ENCODE results near the gene BNIP5. TPM values are rescaled to one million over a fixed set of nuclear protein-coding genes. Genes with fewer than 3 reads are reported as not detected.

BNIP5 gene
- total RNA-seq, 1 experiment from 2014 or later, result not detected

- no TSS peak for BruUV-seq (replicated peaks)
- POLR2A ChIA-PET (ENCODE audit: low non-redundant PET), result no interaction called here
- no peak overlapping the region for H3K27ac ChIP-seq (ENCODE audit: low read depth, low read length, poor library complexity, severe bottlenecking)
- H3K27me3 ChIP-seq (replicated peaks; ENCODE audit: insufficient read depth, low read depth, low read length, poor library complexity), result no peaks in the 10 kb centered on the region
- H3K36me3 ChIP-seq (ENCODE audit: insufficient read depth, low read length, poor library complexity, severe bottlenecking), result no peaks in the 10 kb centered on the region
- intact Hi-C loops (cut with micrococcal nuclease; ENCODE audit: unreplicated experiment), result no loop called here
- no peaks in the 10 kb centered on the region for H3K9me3 ChIP-seq (ENCODE audit: low read depth, low read length, poor library complexity, severe bottlenecking)
- no peak for DNase-seq (ENCODE audit: low spot score)
- no peaks in the 10 kb centered on the region for H3K4me1 ChIP-seq (ENCODE audit: insufficient read depth, low read length, poor library complexity, severe bottlenecking)
- TF ChIP-seq, protein P1, sequence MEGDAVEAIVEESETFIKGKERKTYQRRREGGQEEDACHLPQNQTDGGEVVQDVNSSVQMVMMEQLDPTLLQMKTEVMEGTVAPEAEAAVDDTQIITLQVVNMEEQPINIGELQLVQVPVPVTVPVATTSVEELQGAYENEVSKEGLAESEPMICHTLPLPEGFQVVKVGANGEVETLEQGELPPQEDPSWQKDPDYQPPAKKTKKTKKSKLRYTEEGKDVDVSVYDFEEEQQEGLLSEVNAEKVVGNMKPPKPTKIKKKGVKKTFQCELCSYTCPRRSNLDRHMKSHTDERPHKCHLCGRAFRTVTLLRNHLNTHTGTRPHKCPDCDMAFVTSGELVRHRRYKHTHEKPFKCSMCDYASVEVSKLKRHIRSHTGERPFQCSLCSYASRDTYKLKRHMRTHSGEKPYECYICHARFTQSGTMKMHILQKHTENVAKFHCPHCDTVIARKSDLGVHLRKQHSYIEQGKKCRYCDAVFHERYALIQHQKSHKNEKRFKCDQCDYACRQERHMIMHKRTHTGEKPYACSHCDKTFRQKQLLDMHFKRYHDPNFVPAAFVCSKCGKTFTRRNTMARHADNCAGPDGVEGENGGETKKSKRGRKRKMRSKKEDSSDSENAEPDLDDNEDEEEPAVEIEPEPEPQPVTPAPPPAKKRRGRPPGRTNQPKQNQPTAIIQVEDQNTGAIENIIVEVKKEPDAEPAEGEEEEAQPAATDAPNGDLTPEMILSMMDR (conservative IDR thresholded peaks at IDR 0.05; ENCODE audit: low read depth, low read length), result no peak
- TF ChIP-seq EZH2 (IDR thresholded peaks at IDR 0.05; ENCODE audit: borderline replicate concordance, low read depth, low read length, poor library complexity, severe bottlenecking), result no peak
- H3K4me3 ChIP-seq (ENCODE audit: low read depth, low read length, poor library complexity, severe bottlenecking), result no peak overlapping the region
- CTCF ChIA-PET, result no interaction called here
Observed at GRCh38 chr6:36372088-36372487, 35.4 kb upstream of the BNIP5 start.

DNA sequence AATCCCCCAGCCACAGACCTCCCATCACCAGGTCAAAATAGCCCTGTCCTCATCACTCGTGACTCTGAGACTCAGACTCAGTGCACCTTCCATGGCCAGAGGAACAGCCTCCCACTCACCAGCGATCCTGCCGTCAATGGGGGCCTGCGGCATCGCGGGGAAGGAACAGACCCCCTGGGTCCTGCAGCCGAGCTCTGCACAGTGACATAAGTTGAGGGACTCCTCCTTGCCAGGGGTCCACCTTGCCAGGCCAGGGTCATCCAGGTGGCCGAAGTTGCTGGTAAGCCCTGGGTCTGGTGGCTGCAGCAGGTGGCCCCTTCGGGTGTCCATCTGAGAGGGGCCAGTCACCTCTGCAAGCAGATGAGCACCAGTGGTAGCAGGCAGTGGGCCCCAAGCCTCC, 34.5 kb upstream of the BNIP5 start:
- intact Hi-C loops (cut with micrococcal nuclease; ENCODE audit: unreplicated experiment), result no loop called here
- Histone ChIP-seq H3K9me3 (ENCODE audit: low read depth, low read length, poor library complexity, severe bottlenecking) (no peaks in the 10 kb centered on the region), H3K27ac (ENCODE audit: low read depth, low read length, poor library complexity, severe bottlenecking) (no peak overlapping the region), H3K27me3 (replicated peaks; ENCODE audit: insufficient read depth, low read depth, low read length, poor library complexity) (no peaks in the 10 kb centered on the region), H3K36me3 (ENCODE audit: insufficient read depth, low read length, poor library complexity, severe bottlenecking) (no peaks in the 10 kb centered on the region), H3K4me3 (ENCODE audit: low read depth, low read length, poor library complexity, severe bottlenecking) (no peak overlapping the region), H3K4me1 (ENCODE audit: insufficient read depth, low read length, poor library complexity, severe bottlenecking) (no peaks in the 10 kb centered on the region)
- ChIA-PET CTCF (no interaction called here), POLR2A (ENCODE audit: low non-redundant PET) (no interaction called here)
- TF ChIP-seq EZH2 (IDR thresholded peaks at IDR 0.05; ENCODE audit: borderline replicate concordance, low read depth, low read length, poor library complexity, severe bottlenecking), result no peak
- TF ChIP-seq, protein P1 (conservative IDR thresholded peaks at IDR 0.05; ENCODE audit: low read depth, low read length), result no peak
- DNase-seq (ENCODE audit: low spot score), result no peak
- no TSS peak for BruUV-seq (replicated peaks)

GRCh38 chr6:36370638-36371037, 34.0 kb upstream of the BNIP5 start:
- CTCF ChIA-PET, result no interaction called here
- TF ChIP-seq EZH2 (IDR thresholded peaks at IDR 0.05; ENCODE audit: borderline replicate concordance, low read depth, low read length, poor library complexity, severe bottlenecking), result no peak
- TF ChIP-seq, protein P1 (conservative IDR thresholded peaks at IDR 0.05; ENCODE audit: low read depth, low read length), result no peak
- DNase-seq (ENCODE audit: low spot score), result no peak

More at GRCh38 chr6:36370638-36371037, 34.0 kb upstream of the BNIP5 start:
- no peaks in the 10 kb centered on the region for H3K27me3 ChIP-seq (replicated peaks; ENCODE audit: insufficient read depth, low read depth, low read length, poor library complexity)
- POLR2A ChIA-PET (ENCODE audit: low non-redundant PET), result no interaction called here
- H3K36me3 ChIP-seq (ENCODE audit: insufficient read depth, low read length, poor library complexity, severe bottlenecking), result no peaks in the 10 kb centered on the region
- no peaks in the 10 kb centered on the region for H3K4me1 ChIP-seq (ENCODE audit: insufficient read depth, low read length, poor library complexity, severe bottlenecking)
- H3K9me3 ChIP-seq (ENCODE audit: low read depth, low read length, poor library complexity, severe bottlenecking), result no peaks in the 10 kb centered on the region
- no peak overlapping the region for H3K27ac ChIP-seq (ENCODE audit: low read depth, low read length, poor library complexity, severe bottlenecking)
- no peak overlapping the region for H3K4me3 ChIP-seq (ENCODE audit: low read depth, low read length, poor library complexity, severe bottlenecking)
- BruUV-seq (replicated peaks), result no TSS peak
- intact Hi-C loops (cut with micrococcal nuclease; ENCODE audit: unreplicated experiment), result no loop called here
